Measurements from ENCODE around the gene TRMU.

GRCh38 chr22:46402505-46402904 is 67.0 kb downstream of the TRMU start:
- TF ChIP-seq CTCF (optimal IDR thresholded peaks at IDR 0.05 in 1 of 3, IDR thresholded peaks at IDR 0.05 in 1 of 3, conservative IDR thresholded peaks at IDR 0.05 in 1 of 3; ENCODE audit: extremely low read depth in 1 of 3, insufficient read depth in 2 of 3, low read length in 3 of 3) (no peak), EZH2 (IDR thresholded peaks at IDR 0.05; ENCODE audit: low read length) (no peak)

Measured in keratinocyte (primary cell).